H1 (cell line): Measurements from ENCODE around the gene SLC25A22. TPM values are rescaled to one million over a fixed set of nuclear protein-coding genes. Genes with fewer than 3 reads are reported as not detected.

Source experiments
- CTCF ChIA-PET: fragments of 300-600 bp; sonication (Branson Sonifier 250); formaldehyde crosslinking; loops from one replicate; lab custom pipeline; 2021; ENCODE audit not compliant: partially characterized antibody; lab: Charles Lee
- POLR2A ChIA-PET: fragments of 300-600 bp; sonication (Branson Sonifier 250); formaldehyde crosslinking; loops from one replicate; lab custom pipeline; 2021; ENCODE audit warnings: inconsistent platforms; ENCODE audit not compliant: partially characterized antibody; lab: Charles Lee
- DNase-seq, 2 experiments: peaks; one replicate each; pipeline versions ENCODE4 v3.0.0 to v3.0.0-alpha.2; 2010 to 2022; ENCODE audit warnings: low spot score in 2 of 2, low read depth in 1 of 2, mixed read lengths in 1 of 2
- FAIRE-seq: peaks from 2 replicates; lab custom pipeline; 2011; peaks lifted over from hg19 to GRCh38; lab: Jason Lieb, UNC
- H2AFZ ChIP-seq: 2 replicates; pipeline ENCODE4 v1.8.1; 2012; ENCODE audit warnings: low read length, inconsistent platforms
- H2AK5ac ChIP-seq: 2 replicates; pipeline ENCODE4 v1.6.1; 2013; ENCODE audit warnings: low read depth, low read length
- H2BK120ac ChIP-seq: replicated peaks from 2 replicates; pipeline ENCODE3; 2013; ENCODE audit warnings: low read depth, low read length, inconsistent platforms
- H2BK12ac ChIP-seq: 2 replicates; pipeline ENCODE4 v1.6.1; 2013; ENCODE audit warnings: low read depth, low read length
- H2BK15ac ChIP-seq: 2 replicates; pipeline ENCODE4 v1.6.1; 2013; ENCODE audit warnings: low read length
- H2BK20ac ChIP-seq: 2 replicates; pipeline ENCODE4 v1.6.1; 2013; ENCODE audit warnings: low read length
- H2BK5ac ChIP-seq: 2 replicates; pipeline ENCODE4 v1.6.1; 2013; ENCODE audit warnings: low read depth, low read length
- H3K14ac ChIP-seq: 2 replicates; pipeline ENCODE4 v1.6.1; 2013; ENCODE audit warnings: inconsistent platforms; ENCODE audit not compliant: insufficient read length
- H3K18ac ChIP-seq: 2 replicates; pipeline ENCODE4 v1.6.1; 2013; ENCODE audit warnings: low read length; ENCODE audit errors: extremely low read depth
- H3K23ac ChIP-seq: 2 replicates; pipeline ENCODE4 v1.6.1; 2013; ENCODE audit warnings: inconsistent platforms; ENCODE audit not compliant: insufficient read length
- H3K23me2 ChIP-seq: 2 replicates; pipeline ENCODE4 v1.6.1; 2013; ENCODE audit warnings: low read depth, low read length
- H3K27ac ChIP-seq: 2 replicates; pipeline ENCODE4 v1.6.1; 2011; ENCODE audit warnings: low read depth, low read length, inconsistent platforms
- H3K27me3 ChIP-seq, 4 experiments: replicated peaks in 1 of 4; 1 replicate in 1 of 4; 2 replicates in 3 of 4; pipeline versions ENCODE4 v1.6.1 to v1.8.1; 2011 to 2013; ENCODE audit warnings: low read length in 3 of 4, mild to moderate bottlenecking in 3 of 4, inconsistent platforms in 2 of 4, mixed read lengths in 2 of 4, moderate library complexity in 1 of 4; ENCODE audit not compliant: control insufficient read depth in 3 of 4, insufficient read depth in 3 of 4; ENCODE audit errors: extremely low read depth in 1 of 4
- H3K36me3 ChIP-seq, 4 experiments: 2 replicates each; pipeline versions ENCODE4 v1.6.1 to v1.8.1; 2011 to 2013; ENCODE audit warnings: mild to moderate bottlenecking in 4 of 4, low read length in 3 of 4, moderate library complexity in 2 of 4, control low read depth in 1 of 4, inconsistent platforms in 1 of 4; ENCODE audit not compliant: insufficient read depth in 4 of 4, control insufficient read depth in 2 of 4
- H3K4ac ChIP-seq: replicated peaks from 2 replicates; pipeline ENCODE3; 2013; ENCODE audit warnings: low read length, low read depth, mixed read lengths, inconsistent platforms; ENCODE audit not compliant: insufficient read length
- H3K4me1 ChIP-seq, 4 experiments: replicated peaks in 1 of 4; 1 replicate in 1 of 4; 2 replicates in 3 of 4; pipeline versions ENCODE4 v1.6.1 to v1.8.1; 2011 to 2013; ENCODE audit warnings: low read length in 3 of 4, inconsistent platforms in 2 of 4, mixed read lengths in 1 of 4; ENCODE audit not compliant: insufficient read depth in 4 of 4, control insufficient read depth in 3 of 4
- H3K4me2 ChIP-seq, 2 experiments: 2 replicates each; pipeline versions ENCODE4 v1.6.1 to v1.8.1; 2011 to 2013; ENCODE audit warnings: low read depth in 2 of 2, low read length in 2 of 2, control low read depth in 1 of 2, inconsistent platforms in 1 of 2, mild to moderate bottlenecking in 1 of 2; ENCODE audit not compliant: insufficient read depth in 1 of 2
- H3K4me3 ChIP-seq, 4 experiments: fragments of 200-600, 300-600 bp in 1 of 4; sonication (generic), shearing (Covaris generic), sonication (Bioruptor Twin) in 1 of 4; 2 replicates each; pipeline versions ENCODE4 v1.5.1 to v1.8.1; 2011 to 2016; ENCODE audit warnings: low read length in 4 of 4, low read depth in 3 of 4, control low read depth in 2 of 4, inconsistent platforms in 2 of 4, mild to moderate bottlenecking in 2 of 4, mixed read lengths in 1 of 4, moderate library complexity in 1 of 4; ENCODE audit not compliant: insufficient read depth in 2 of 4; ENCODE audit errors: extremely low read depth in 1 of 4
- H3K56ac ChIP-seq: replicated peaks from 2 replicates; pipeline ENCODE3; 2013; ENCODE audit warnings: low read depth, mild to moderate bottlenecking, mixed read lengths, low read length, inconsistent platforms; ENCODE audit not compliant: insufficient read length
- H3K79me1 ChIP-seq: 2 replicates; pipeline ENCODE4 v1.6.1; 2013; ENCODE audit warnings: low read depth, low read length, control low read depth
- H3K79me2 ChIP-seq, 2 experiments: 2 replicates each; pipeline versions ENCODE4 v1.6.1 to v1.8.1; 2012 to 2013; ENCODE audit warnings: low read length in 2 of 2, mild to moderate bottlenecking in 2 of 2, inconsistent platforms in 1 of 2; ENCODE audit not compliant: insufficient read depth in 2 of 2, control insufficient read depth in 1 of 2
- H3K9ac ChIP-seq, 4 experiments: replicated peaks in 1 of 4; 1 replicate in 1 of 4; 2 replicates in 3 of 4; pipeline versions ENCODE4 v1.6.1 to v1.8.1; 2011 to 2013; ENCODE audit warnings: low read depth in 3 of 4, low read length in 3 of 4, control low read depth in 2 of 4, mild to moderate bottlenecking in 2 of 4, moderate library complexity in 2 of 4, inconsistent platforms in 1 of 4; ENCODE audit errors: extremely low read depth in 1 of 4
- H3K9me3 ChIP-seq, 2 experiments: 2 replicates each; pipeline versions ENCODE4 v1.6.1 to v1.8.1; 2012 to 2013; ENCODE audit warnings: mild to moderate bottlenecking in 2 of 2, moderate library complexity in 2 of 2, control low read depth in 1 of 2, inconsistent platforms in 1 of 2, low read depth in 1 of 2, low read length in 1 of 2, mixed read lengths in 1 of 2; ENCODE audit not compliant: insufficient read depth in 2 of 2
- H4K20me1 ChIP-seq, 2 experiments: replicated peaks in 1 of 2; 2 replicates each; pipeline versions ENCODE3 to v1.8.1; 2011 to 2013; ENCODE audit warnings: inconsistent platforms in 2 of 2, low read length in 2 of 2, mild to moderate bottlenecking in 1 of 2; ENCODE audit not compliant: insufficient read depth in 2 of 2, control insufficient read depth in 1 of 2
- H4K5ac ChIP-seq: 2 replicates; pipeline ENCODE4 v1.6.1; 2013; ENCODE audit warnings: low read length, low read depth, mixed read lengths, inconsistent platforms; ENCODE audit not compliant: insufficient read length
- H4K8ac ChIP-seq: 2 replicates; pipeline ENCODE4 v1.8.0; 2013; ENCODE audit warnings: mild to moderate bottlenecking, moderate library complexity, low read length, inconsistent platforms; ENCODE audit not compliant: insufficient read depth; ENCODE audit errors: extremely low read depth
- H4K91ac ChIP-seq: replicated peaks from 2 replicates; pipeline ENCODE3; 2013; ENCODE audit warnings: low read length, mixed read lengths, inconsistent platforms; ENCODE audit not compliant: insufficient read length
- ATF2 ChIP-seq: IDR thresholded peaks from 2 replicates; pipeline ENCODE4 v1.6.1; 2012; ENCODE audit warnings: low read length, inconsistent platforms
- POLR2AphosphoS5 ChIP-seq: IDR thresholded peaks from 2 replicates; pipeline ENCODE4 v1.6.1; 2011; ENCODE audit warnings: low read depth, low read length
- WGBS, 2 experiments: shearing (Covaris generic) in 1 of 2; methylation state at CpG; one replicate each; pipeline versions ENCODE4 v1.1.6 to v1.1.7; 2013 to 2015; ENCODE audit warnings: low lambda C conversion rate in 2 of 2, mixed read lengths in 2 of 2, inconsistent platforms in 1 of 2, low coverage in 1 of 2, missing lambda C conversion rate in 1 of 2; ENCODE audit not compliant: insufficient replicate concordance in 2 of 2, insufficient coverage in 1 of 2, insufficient read length in 1 of 2; ENCODE audit errors: extremely low coverage in 1 of 2, missing lambda C conversion rate in 1 of 2; 5-methylcytosine and 5-hydroxymethylcytosine counted together
- polyA plus RNA-seq, 7 experiments: library from polyadenylated mRNA; depleted of rRNA in 3 of 7; stranded (reverse) in 5 of 7; unstranded in 2 of 7; fragments of >200 nt in 5 of 7; fragments of 200-250 nt in 2 of 7; gene quantifications; 1 replicate in 5 of 7; 2 replicates in 1 of 7; 4 replicates in 1 of 7; pipeline versions ENCODE4 v1.2.1 to v1.2.3, GENCODE V29; 2011 to 2013; ENCODE audit warnings: missing spikeins in 2 of 7, mixed read lengths in 2 of 7
- total RNA-seq: library from RNA; stranded (reverse); fragmentation: NEBNext Ultra II Directional; extraction: Animal tissue kit (Norgen Biotek cat#: 25700); gene quantifications from 2 replicates; pipeline ENCODE4 v1.2.1, GENCODE V29; 2021

Gene SLC25A22
- total and polyA plus RNA-seq, 2 of the 8 experiments (the other 6 are each of a cell fraction or from before 2014, with no cell fraction given): 31.5 to 48.0 TPM

DNA sequence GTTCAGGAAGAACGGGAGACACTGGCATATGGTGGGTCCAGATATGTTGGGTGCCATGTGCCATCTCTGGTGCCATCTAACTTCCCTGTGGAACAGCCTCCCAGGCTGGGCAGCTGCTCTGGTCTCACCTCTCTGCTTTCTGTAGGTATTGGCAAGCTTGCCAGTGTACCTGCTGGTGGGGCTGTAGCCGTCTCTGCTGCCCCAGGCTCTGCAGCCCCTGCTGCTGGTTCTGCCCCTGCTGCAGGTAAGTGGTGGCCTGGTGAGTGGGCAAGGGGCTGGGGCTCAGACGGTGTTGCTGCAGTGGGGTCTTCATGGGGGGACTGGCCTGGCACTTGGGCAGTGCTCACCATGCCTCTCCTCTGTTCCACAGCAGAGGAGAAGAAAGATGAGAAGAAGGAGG, 14.3 kb upstream of the SLC25A22 start:
- no peak overlapping the region for H2AFZ ChIP-seq
- H4K5ac ChIP-seq: no peak overlapping the region
- H3K23ac ChIP-seq: no peak overlapping the region
- H4K20me1 ChIP-seq: peaks cover 10 to 22% of the 10 kb centered on the region in 2 experiments
- no peak for TF ChIP-seq ATF2
- TF ChIP-seq POLR2AphosphoS5: peak; percentile 64; the same call in 1 of the 2 replicates
- H3K18ac ChIP-seq: no peak overlapping the region
- no peak overlapping the region for H4K8ac ChIP-seq
- H3K79me2 ChIP-seq: peaks cover 7 to 32% of the 10 kb centered on the region in 2 experiments; a peak in 3 of 4 replicates
- WGBS, 2 experiments: 93% methylated on average over 3 of the region's 3 CpGs; no CpG with 5 or more reads in 1 of the 2 experiments
- ChIA-PET CTCF (interaction anchor here (0.8 to 2.2 kb wide), 3 partner anchors 12 to 22 kb away, joined by 3 to 5 read pairs (median 4); no protein-coding TSS in a partner anchor), POLR2A (interaction anchor here (0.9 to 53.0 kb wide), 10 partner anchors 1 to 276 kb away, joined by 3 to 1917 read pairs (median 4); partner anchors contain the start of genes CD151, CEND1, CRACR2B and GATD1)
- H3K36me3 ChIP-seq: peaks cover 16 to 29% (median 26%) of the 10 kb centered on the region in 4 experiments
- no peak overlapping the region for H4K91ac ChIP-seq
- no peak overlapping the region for H3K56ac ChIP-seq
- no peaks in the 10 kb centered on the region for H3K79me1 ChIP-seq
- DNase-seq (no peak), FAIRE-seq (no peak)
- H2AK5ac ChIP-seq: no peak overlapping the region
- peaks cover 5% of the 10 kb centered on the region; the same call in 1 of the 2 replicates for H3K23me2 ChIP-seq
- H2BK15ac ChIP-seq: no peak overlapping the region
- peak overlapping the region; percentile 49 for H2BK5ac ChIP-seq
- H2BK120ac ChIP-seq: no peak overlapping the region
- 0 out of 2 replicates have a peak overlapping the region, but pooled peaks have one; percentile 12 for H2BK12ac ChIP-seq
- no peak overlapping the region for H3K27ac ChIP-seq
- H3K27me3 ChIP-seq: no peaks in the 10 kb centered on the region
- H3K14ac ChIP-seq: no peak overlapping the region
- H3K4me1 ChIP-seq: peaks cover 0 to 9% (median 2%) of the 10 kb centered on the region in 4 experiments; a peak in 3 of 7 replicates
- H2BK20ac ChIP-seq: no peak overlapping the region
- no peak overlapping the region for H3K9ac ChIP-seq
- H3K4me2 ChIP-seq: no peak overlapping the region
- H3K9me3 ChIP-seq: no peaks in the 10 kb centered on the region
- H3K4me3 ChIP-seq: no peak overlapping the region
- no peak overlapping the region for H3K4ac ChIP-seq
